Endothelial cell of umbilical vein (primary cell): Measurements from ENCODE around the gene SMIM38. TPM values are rescaled to one million over a fixed set of nuclear protein-coding genes. Genes with fewer than 3 reads are reported as not detected.

Source experiments
- BruUV-seq: library from RNA; stranded (reverse); fragments of 400-500 nt; replicated peaks from 2 replicates; lab custom pipeline; 2021; lab: Mats Ljungman, UMichigan
- CTCF ChIA-PET: fragments of 300-600, 350-600 bp; sonication (Branson Sonifier 250); formaldehyde crosslinking; loops from one replicate; lab custom pipeline; 2021; ENCODE audit warnings: antibody characterized with exemption, inconsistent platforms; lab: Charles Lee
- POLR2A ChIA-PET: fragments of 300-600, 350-600 bp; sonication (Branson Sonifier 250); formaldehyde crosslinking; loops from one replicate; lab custom pipeline; 2021; ENCODE audit warnings: antibody characterized with exemption, inconsistent platforms; lab: Charles Lee
- DNase-seq: peaks from one replicate; pipeline ENCODE4 v3.0.0-alpha.2; 2011; ENCODE audit warnings: low read depth, low spot score
- FAIRE-seq: peaks from 2 replicates; lab custom pipeline; 2011; peaks lifted over from hg19 to GRCh38; lab: Jason Lieb, UNC
- H2AFZ ChIP-seq: 2 replicates; pipeline ENCODE4 v1.6.0; 2012; ENCODE audit warnings: low read depth, low read length, control low read depth, inconsistent platforms
- H3K27ac ChIP-seq: 2 replicates; pipeline ENCODE4 v1.5.1; 2011; ENCODE audit warnings: low read depth, mild to moderate bottlenecking, control low read depth, low read length, moderate library complexity; ENCODE audit not compliant: insufficient read depth
- H3K27me3 ChIP-seq, 2 experiments: 2 replicates each; pipeline versions ENCODE4 v1.6.0 to v1.6.1; 2011; ENCODE audit warnings: low read length in 2 of 2, mixed read lengths in 1 of 2; ENCODE audit not compliant: control insufficient read depth in 2 of 2, insufficient read depth in 2 of 2
- H3K36me3 ChIP-seq, 2 experiments: 2 replicates in 1 of 2; 3 replicates in 1 of 2; pipeline ENCODE4 v1.5.1; 2011; ENCODE audit warnings: low read length in 2 of 2, mild to moderate bottlenecking in 1 of 2, moderate library complexity in 1 of 2; ENCODE audit not compliant: control insufficient read depth in 2 of 2, insufficient read depth in 2 of 2; ENCODE audit errors: extremely low read depth in 1 of 2
- H3K4me1 ChIP-seq: 3 replicates; pipeline ENCODE4 v1.5.1; 2011; ENCODE audit warnings: mild to moderate bottlenecking, low read length; ENCODE audit not compliant: control insufficient read depth, insufficient read depth; ENCODE audit errors: extremely low read depth
- H3K4me2 ChIP-seq: 2 replicates; pipeline ENCODE4 v1.6.1; 2011; ENCODE audit warnings: low read length, control low read depth, mixed read lengths; ENCODE audit not compliant: insufficient read depth
- H3K4me3 ChIP-seq, 3 experiments: fragments of 200-600 bp in 1 of 3; sonication (generic), shearing (Covaris generic) in 1 of 3; replicated peaks in 1 of 3; 2 replicates each; pipeline ENCODE4 v1.5.1; 2011 to 2016; ENCODE audit warnings: control low read depth in 3 of 3, low read length in 3 of 3, mild to moderate bottlenecking in 2 of 3, inconsistent platforms in 1 of 3, low read depth in 1 of 3, moderate library complexity in 1 of 3; ENCODE audit not compliant: insufficient read depth in 1 of 3
- H3K79me2 ChIP-seq: 2 replicates; pipeline ENCODE4 v1.6.0; 2012; ENCODE audit warnings: low read length, inconsistent platforms; ENCODE audit not compliant: control insufficient read depth, insufficient read depth
- H3K9ac ChIP-seq: replicated peaks from 2 replicates; pipeline ENCODE3; 2011; ENCODE audit warnings: low read length, control low read depth; ENCODE audit not compliant: insufficient read depth; ENCODE audit errors: extremely low read depth
- H3K9me1 ChIP-seq: replicated peaks from 3 replicates; pipeline ENCODE4 v1.6.0; 2011; ENCODE audit warnings: mild to moderate bottlenecking, low read length; ENCODE audit not compliant: control insufficient read depth, insufficient read depth; ENCODE audit errors: extremely low read depth
- H3K9me3 ChIP-seq: replicated peaks from 2 replicates; pipeline ENCODE4 v1.5.1; 2012; ENCODE audit warnings: low read length, inconsistent platforms; ENCODE audit not compliant: control insufficient read depth, insufficient read depth
- H4K20me1 ChIP-seq: replicated peaks from 2 replicates; pipeline ENCODE3; 2011; ENCODE audit warnings: mild to moderate bottlenecking, low read length; ENCODE audit not compliant: control insufficient read depth, insufficient read depth; ENCODE audit errors: extremely low read depth
- CTCF ChIP-seq, 2 donors: IDR thresholded peaks; 1 replicate in 1 of 2; 2 replicates in 1 of 2; pipeline ENCODE4 v1.5.1; 2011; ENCODE audit warnings: low read length in 2 of 2, mild to moderate bottlenecking in 2 of 2, moderate library complexity in 2 of 2, control low read depth in 1 of 2, inconsistent platforms in 1 of 2, low read depth in 1 of 2; ENCODE audit not compliant: insufficient read depth in 1 of 2; ENCODE audit errors: extremely low read depth in 1 of 2
- EZH2 ChIP-seq: IDR thresholded peaks from 2 replicates; pipeline ENCODE4 v1.6.1; 2012; ENCODE audit warnings: borderline replicate concordance, low read depth, mild to moderate bottlenecking, moderate library complexity, low read length, inconsistent platforms; ENCODE audit not compliant: severe bottlenecking
- FOS ChIP-seq: IDR thresholded peaks from 2 replicates; pipeline ENCODE4 v1.6.1; 2011; ENCODE audit warnings: mild to moderate bottlenecking, low read length, moderate library complexity, borderline replicate concordance; ENCODE audit not compliant: insufficient read depth
- GATA2 ChIP-seq: IDR thresholded peaks from 2 replicates; pipeline ENCODE4 v1.7.0; 2011; ENCODE audit warnings: low read depth, mild to moderate bottlenecking, moderate library complexity, mixed read lengths, low read length; ENCODE audit not compliant: insufficient read length, insufficient read depth
- JUN ChIP-seq: IDR thresholded peaks from 2 replicates; pipeline ENCODE4 v1.6.1; 2011; ENCODE audit warnings: borderline replicate concordance, low read depth; ENCODE audit not compliant: insufficient read length, insufficient read depth
- MAX ChIP-seq: IDR thresholded peaks from 2 replicates; pipeline ENCODE4 v1.6.1; 2011; ENCODE audit not compliant: insufficient read depth, insufficient read length
- MYC ChIP-seq: IDR thresholded peaks from one replicate; pipeline ENCODE4 v1.6.1; 2011; ENCODE audit warnings: mild to moderate bottlenecking, low read depth, low read length
- POLR2A ChIP-seq: IDR thresholded peaks from 2 replicates; pipeline ENCODE4 v1.6.1; 2012; ENCODE audit warnings: low read depth, mild to moderate bottlenecking, control low read depth, low read length
- POLR2AphosphoS5 ChIP-seq: IDR thresholded peaks from 2 replicates; pipeline ENCODE4 v1.6.1; 2012; ENCODE audit warnings: low read depth, mild to moderate bottlenecking, control low read depth, low read length, moderate library complexity; ENCODE audit not compliant: insufficient read depth
- dilution Hi-C: fragments of 300-500 bp; cut with MboI; formaldehyde crosslinking; loops from one replicate; pipeline ENCODE4 v1.15.0; 2019; ENCODE audit warnings: low sequenced_read_pairs; ENCODE audit not compliant: extremely low pct_ligation_motif_present
- intact Hi-C: fragments of 100-400 bp; cut with micrococcal nuclease; formaldehyde crosslinking; loops from one replicate; pipeline ENCODE4 v1.10.0; 2022
- polyA plus RNA-seq, 4 experiments: library from polyadenylated mRNA; depleted of rRNA in 3 of 4; stranded (reverse) in 3 of 4; unstranded in 1 of 4; fragments of >200 nt; gene quantifications; 2 replicates each; pipeline versions ENCODE4 v1.2.1 to v1.2.3, GENCODE V29; 2011 to 2012; ENCODE audit warnings: missing spikeins in 1 of 4
- total RNA-seq: library from RNA; stranded (reverse); gene quantifications from 2 replicates; pipeline ENCODE4 v1.2.3, GENCODE V29; 2021

Gene SMIM38
- total and polyA plus RNA-seq, 2 donors (not counting 3 experiments of a cell fraction or from before 2014, with no cell fraction given) = 0.03 TPM; not detected in 1

GRCh38 chr11:69202511-69203221 is 46.9 kb downstream of the SMIM38 start:
- H3K36me3 ChIP-seq = no peaks in the 10 kb centered on the region
- no peaks in the 10 kb centered on the region for H3K9me3 ChIP-seq
- H3K27me3 ChIP-seq = peaks cover 14% of the 10 kb centered on the region in 2 experiments
- H3K79me2 ChIP-seq = no peaks in the 10 kb centered on the region
- H2AFZ ChIP-seq = no peak overlapping the region
- ChIA-PET POLR2A (no interaction called here), CTCF (interaction anchor here (0.9 kb wide), 1 partner anchor 9 kb away, joined by 3 read pairs; no protein-coding TSS in a partner anchor)
- no peak overlapping the region for H3K9ac ChIP-seq
- dilution Hi-C loops (no loop called here), intact Hi-C loops (no loop called here)
- H3K9me1 ChIP-seq = no peaks in the 10 kb centered on the region
- BruUV-seq = no TSS peak
- H3K27ac ChIP-seq = no peak overlapping the region
- no peak overlapping the region for H3K4me3 ChIP-seq
- H3K4me2 ChIP-seq = no peak overlapping the region
- H3K4me1 ChIP-seq = no peaks in the 10 kb centered on the region
- no peak for TF ChIP-seq POLR2AphosphoS5
- TF ChIP-seq FOS = no peak
- no peak for TF ChIP-seq CTCF (IDR thresholded peaks at IDR 0.05; ENCODE audit: extremely low read depth in 1 of 2, insufficient read depth in 1 of 2, low read depth in 1 of 2, low read length in 2 of 2)
- H4K20me1 ChIP-seq = no peaks in the 10 kb centered on the region
- no peak for FAIRE-seq
- DNase-seq = no peak

- Histone ChIP-seq H2AFZ (no peak overlapping the region), H3K9me1 (no peaks in the 10 kb centered on the region), H3K4me2 (no peak overlapping the region), H3K36me3 (no peaks in the 10 kb centered on the region), H3K9ac (no peak overlapping the region), H3K4me3 (no peak overlapping the region), H3K79me2 (no peaks in the 10 kb centered on the region), H3K27me3 (peaks cover 13 to 14% of the 10 kb centered on the region in 2 experiments), H3K9me3 (no peaks in the 10 kb centered on the region), H4K20me1 (no peaks in the 10 kb centered on the region), H3K27ac (no peak overlapping the region), H3K4me1 (no peaks in the 10 kb centered on the region)
- FAIRE-seq (no peak), DNase-seq (no peak)
- ChIA-PET CTCF (interaction anchor here (0.9 kb wide), 1 partner anchor 8 kb away, joined by 3 read pairs; no protein-coding TSS in a partner anchor), POLR2A (no interaction called here)
- dilution Hi-C loops (no loop called here), intact Hi-C loops (no loop called here)
- no TSS peak for BruUV-seq
- TF ChIP-seq CTCF (IDR thresholded peaks at IDR 0.05; ENCODE audit: extremely low read depth in 1 of 2, insufficient read depth in 1 of 2, low read depth in 1 of 2, low read length in 2 of 2) (no peak), POLR2AphosphoS5 (no peak), POLR2A (no peak), JUN (no peak), FOS (no peak), MYC (no peak), GATA2 (no peak), EZH2 (no peak), MAX (no peak)
Observed at GRCh38 chr11:69203381-69203780, 47.6 kb downstream of the SMIM38 start.
